Calu3 (cell line): ENCODE measurements around the gene MLH1. TPM values are rescaled to one million over a fixed set of nuclear protein-coding genes. Genes with fewer than 3 reads are reported as not detected.

Experiments used
- BruUV-seq: library from RNA; stranded (reverse); fragments of 400-500 nt; replicated peaks from 2 replicates; lab custom pipeline; 2021; lab: Mats Ljungman, UMichigan
- CTCF ChIA-PET: fragments of 300-600 bp; sonication (Branson Sonifier 250); formaldehyde crosslinking; loops from one replicate; lab custom pipeline; 2022; ENCODE audit warnings: antibody characterized with exemption; lab: Charles Lee
- DNase-seq: peaks from one replicate; pipeline ENCODE4 v3.0.0; 2022
- H3K27ac Mint-ChIP-seq: one replicate; pipeline ENCODE4 v1.8.0; 2022; ENCODE audit warnings: mixed read lengths; ENCODE audit not compliant: unreplicated experiment
- H3K27me3 Mint-ChIP-seq: one replicate; pipeline ENCODE4 v1.8.0; 2022; ENCODE audit warnings: mixed read lengths; ENCODE audit not compliant: unreplicated experiment
- H3K36me3 Mint-ChIP-seq: one replicate; pipeline ENCODE4 v1.8.0; 2022; ENCODE audit warnings: mild to moderate bottlenecking, moderate library complexity, mixed read lengths; ENCODE audit not compliant: insufficient read depth, unreplicated experiment
- H3K4me1 Mint-ChIP-seq: one replicate; pipeline ENCODE4 v1.8.0; 2022; ENCODE audit warnings: mild to moderate bottlenecking, low read depth, mixed read lengths; ENCODE audit not compliant: unreplicated experiment
- H3K4me3 Mint-ChIP-seq: one replicate; pipeline ENCODE4 v1.8.0; 2022; ENCODE audit warnings: mild to moderate bottlenecking, low read depth, moderate library complexity, mixed read lengths; ENCODE audit not compliant: unreplicated experiment
- H3K9me3 Mint-ChIP-seq: one replicate; pipeline ENCODE4 v1.8.0; 2022; ENCODE audit warnings: low read depth, mixed read lengths; ENCODE audit not compliant: unreplicated experiment
- CTCF ChIP-seq: fragments of 200-600 bp; IDR thresholded peaks from one replicate; pipeline ENCODE4 v1.8.0; 2022; ENCODE audit warnings: antibody characterized with exemption; ENCODE audit not compliant: unreplicated experiment
- intact Hi-C: fragments of 100-400 bp; cut with micrococcal nuclease; formaldehyde crosslinking; loops from one replicate; pipeline ENCODE4 v1.10.0; 2022; ENCODE audit not compliant: unreplicated experiment
- total RNA-seq: library from RNA; stranded (reverse); gene quantifications from 2 replicates; pipeline ENCODE4 v1.2.3, GENCODE V29; 2022

The MLH1 gene
- total RNA-seq, 1 experiment from 2014 or later: 32.8 TPM

- BruUV-seq: no TSS peak
- no peak overlapping the region for H3K4me3 Mint-ChIP-seq
- no peaks in the 10 kb centered on the region for H3K9me3 Mint-ChIP-seq
- H3K36me3 Mint-ChIP-seq: peaks cover 49% of the 10 kb centered on the region
- intact Hi-C loops: no loop called here
- H3K27ac Mint-ChIP-seq: no peak overlapping the region
- H3K27me3 Mint-ChIP-seq: no peaks in the 10 kb centered on the region
- CTCF ChIA-PET: no interaction called here
- H3K4me1 Mint-ChIP-seq: no peaks in the 10 kb centered on the region
- TF ChIP-seq CTCF: no peak
- no peak for DNase-seq
These were observed 22.3 kb downstream of the MLH1 start for GRCh38 chr3:37015642-37016041.

- Mint-ChIP-seq H3K4me1 (no peaks in the 10 kb centered on the region), H3K4me3 (no peak overlapping the region), H3K27me3 (no peaks in the 10 kb centered on the region), H3K36me3 (peaks cover 38% of the 10 kb centered on the region), H3K9me3 (no peaks in the 10 kb centered on the region), H3K27ac (no peak overlapping the region)
- TF ChIP-seq CTCF: no peak
- CTCF ChIA-PET: no interaction called here
- no TSS peak for BruUV-seq
- no peak for DNase-seq
- intact Hi-C loops: no loop called here
These were observed 23.6 kb downstream of the MLH1 start for GRCh38 chr3:37016903-37017302.

- peaks cover 3% of the 10 kb centered on the region for H3K9me3 Mint-ChIP-seq
- H3K36me3 Mint-ChIP-seq: peaks cover 38% of the 10 kb centered on the region
- no TSS peak for BruUV-seq
- intact Hi-C loops: no loop called here
- TF ChIP-seq CTCF: no peak
- DNase-seq: no peak
- no peaks in the 10 kb centered on the region for H3K4me1 Mint-ChIP-seq
- H3K4me3 Mint-ChIP-seq: no peak overlapping the region
- CTCF ChIA-PET: no interaction called here
- H3K27ac Mint-ChIP-seq: no peak overlapping the region
- H3K27me3 Mint-ChIP-seq: no peaks in the 10 kb centered on the region
These were observed 24.4 kb downstream of the MLH1 start for GRCh38 chr3:37017683-37018082.

- intact Hi-C loops: no loop called here
- Mint-ChIP-seq H3K36me3 (peaks cover 34% of the 10 kb centered on the region), H3K4me3 (no peak overlapping the region), H3K9me3 (peaks cover 13% of the 10 kb centered on the region), H3K4me1 (no peaks in the 10 kb centered on the region), H3K27me3 (no peaks in the 10 kb centered on the region), H3K27ac (no peak overlapping the region)
- DNase-seq: no peak
- BruUV-seq: no TSS peak
- CTCF ChIA-PET: no interaction called here
- TF ChIP-seq CTCF: no peak
These were observed 30.8 kb downstream of the MLH1 start for GRCh38 chr3:37024092-37024491.
